HG02973 (cell line): ENCODE results near the gene C1orf167.

Experiments
- ATAC-seq: cut with Tn5 transposase; IDR thresholded peaks from one replicate; pipeline ENCODE4 v1.9.1; 2021; ENCODE audit warnings: moderate library complexity; ENCODE audit not compliant: unreplicated experiment

The C1orf167 gene

GRCh38 chr1:11759791-11760190, 2.2 kb upstream of the C1orf167 start:
- no peak for ATAC-seq

GRCh38 chr1:11761285-11761684, 708 bp upstream of the C1orf167 start:
- ATAC-seq, result no peak

- ATAC-seq, result no peak
These were observed 2.1 kb downstream of the C1orf167 start for GRCh38 chr1:11764115-11764514.

GRCh38 chr1:11764519-11764918, 2.5 kb downstream of the C1orf167 start:
- no peak for ATAC-seq

- no peak for ATAC-seq
These were observed 3.9 kb downstream of the C1orf167 start for GRCh38 chr1:11765661-11766428.

GRCh38 chr1:11766429-11766776, 4.4 kb downstream of the C1orf167 start:
- ATAC-seq, result no peak

- ATAC-seq, result no peak
These were observed 6.1 kb downstream of the C1orf167 start for GRCh38 chr1:11767922-11768704.

GRCh38 chr1:11768821-11769220, 6.8 kb downstream of the C1orf167 start:
- ATAC-seq, result no peak

GRCh38 chr1:11769274-11769673, 7.3 kb downstream of the C1orf167 start:
- ATAC-seq, result no peak

GRCh38 chr1:11770011-11770410, 8.0 kb downstream of the C1orf167 start:
- no peak for ATAC-seq

GRCh38 chr1:11771481-11772043, 9.6 kb downstream of the C1orf167 start:
- no peak for ATAC-seq

GRCh38 chr1:11772458-11772857, 10.5 kb downstream of the C1orf167 start:
- no peak for ATAC-seq

GRCh38 chr1:11774753-11775152, 12.8 kb downstream of the C1orf167 start:
- ATAC-seq, result no peak

GRCh38 chr1:11777658-11778322, 15.8 kb downstream of the C1orf167 start:
- ATAC-seq, result no peak

GRCh38 chr1:11778336-11778735, 16.3 kb downstream of the C1orf167 start:
- no peak for ATAC-seq

GRCh38 chr1:11778844-11779623, 17.0 kb downstream of the C1orf167 start:
- no peak for ATAC-seq

GRCh38 chr1:11779715-11780379, 17.9 kb downstream of the C1orf167 start:
- ATAC-seq, result no peak

GRCh38 chr1:11780380-11781147, 18.6 kb downstream of the C1orf167 start:
- no peak for ATAC-seq

GRCh38 chr1:11781297-11781696, 19.3 kb downstream of the C1orf167 start:
- ATAC-seq, result no peak
